ENCODE measurements around the gene TAPBPL. TPM values are rescaled to one million over a fixed set of nuclear protein-coding genes. Genes with fewer than 3 reads are reported as not detected.

TAPBPL gene
- total and polyA plus RNA-seq, 8 donors: 7.8 to 25.5 (median 15.7) TPM

DNA sequence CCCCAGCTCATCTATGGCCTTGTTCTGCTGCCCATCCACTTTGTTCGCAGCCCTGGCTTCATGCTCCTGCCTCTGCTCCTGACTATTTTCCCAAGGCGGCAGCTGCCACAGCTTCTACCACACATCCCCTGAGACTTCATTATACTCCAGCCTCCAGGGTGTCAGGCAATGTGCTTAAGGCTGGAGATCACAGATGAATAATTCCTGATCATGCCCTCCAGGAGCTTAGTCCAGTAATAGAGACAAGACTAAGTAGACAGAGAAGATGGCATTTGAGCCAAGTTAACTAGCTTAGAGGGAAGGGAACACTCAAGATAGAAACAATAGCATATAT, 7.1 kb downstream of the TAPBPL start:
- WGBS, 2 donors: 93 to 94% methylated on average over 2 of the region's 2 CpGs
- DNase-seq (no peak), FAIRE-seq (no peak), ATAC-seq (no peak)
- H3K4me3 ChIP-seq: no peak overlapping the region
- H3K36me3 ChIP-seq: peaks cover 0 to 71% (median 23%) of the 10 kb centered on the region in 3 donors
- no peaks in the 10 kb centered on the region for H3K4me1 ChIP-seq
- TF ChIP-seq, protein P1, sequence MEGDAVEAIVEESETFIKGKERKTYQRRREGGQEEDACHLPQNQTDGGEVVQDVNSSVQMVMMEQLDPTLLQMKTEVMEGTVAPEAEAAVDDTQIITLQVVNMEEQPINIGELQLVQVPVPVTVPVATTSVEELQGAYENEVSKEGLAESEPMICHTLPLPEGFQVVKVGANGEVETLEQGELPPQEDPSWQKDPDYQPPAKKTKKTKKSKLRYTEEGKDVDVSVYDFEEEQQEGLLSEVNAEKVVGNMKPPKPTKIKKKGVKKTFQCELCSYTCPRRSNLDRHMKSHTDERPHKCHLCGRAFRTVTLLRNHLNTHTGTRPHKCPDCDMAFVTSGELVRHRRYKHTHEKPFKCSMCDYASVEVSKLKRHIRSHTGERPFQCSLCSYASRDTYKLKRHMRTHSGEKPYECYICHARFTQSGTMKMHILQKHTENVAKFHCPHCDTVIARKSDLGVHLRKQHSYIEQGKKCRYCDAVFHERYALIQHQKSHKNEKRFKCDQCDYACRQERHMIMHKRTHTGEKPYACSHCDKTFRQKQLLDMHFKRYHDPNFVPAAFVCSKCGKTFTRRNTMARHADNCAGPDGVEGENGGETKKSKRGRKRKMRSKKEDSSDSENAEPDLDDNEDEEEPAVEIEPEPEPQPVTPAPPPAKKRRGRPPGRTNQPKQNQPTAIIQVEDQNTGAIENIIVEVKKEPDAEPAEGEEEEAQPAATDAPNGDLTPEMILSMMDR (IDR thresholded peaks at IDR 0.05): no peak
- intact Hi-C loops (cut with DNase I): loop anchor here in 2 of 3 donors (5.0 to 10.0 kb wide), 2 partner anchors 37 to 134 kb away; no protein-coding TSS in a partner anchor
- H3K9me3 ChIP-seq: no peaks in the 10 kb centered on the region
- H3K27ac ChIP-seq: no peak overlapping the region
- no peaks in the 10 kb centered on the region for H3K27me3 ChIP-seq

DNA sequence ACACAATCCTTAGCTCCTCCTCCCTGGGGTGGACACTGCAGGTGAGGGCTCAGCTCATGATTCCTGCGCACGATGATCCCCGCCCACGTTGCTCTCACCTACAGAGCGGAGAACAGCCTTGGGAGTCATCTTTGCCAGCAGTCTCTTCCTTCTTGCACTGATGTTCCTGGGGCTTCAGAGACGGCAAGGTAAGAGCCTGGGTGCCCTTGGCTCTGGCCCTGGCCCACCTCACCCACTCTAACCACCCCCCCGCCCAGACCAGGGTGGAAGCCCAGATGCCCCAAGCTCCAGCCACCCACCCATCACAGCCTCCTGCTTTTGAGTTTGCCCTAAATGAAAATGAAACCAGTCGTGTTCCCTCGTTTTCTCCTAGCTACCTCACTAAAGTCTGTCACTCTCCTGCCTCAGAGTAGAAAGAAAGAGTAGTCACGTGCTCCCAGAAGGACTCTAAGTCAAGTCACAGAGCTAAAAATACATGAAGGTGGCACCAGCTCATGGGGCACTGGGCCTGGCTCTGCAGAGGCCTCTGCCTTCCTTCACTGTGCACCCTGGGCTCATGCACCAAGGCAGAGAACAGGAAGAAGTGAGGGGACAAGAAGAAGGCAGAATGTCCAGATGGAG, 9.0 kb downstream of the TAPBPL start:
- TF ChIP-seq, protein P1 (IDR thresholded peaks at IDR 0.05): no peak

DNA sequence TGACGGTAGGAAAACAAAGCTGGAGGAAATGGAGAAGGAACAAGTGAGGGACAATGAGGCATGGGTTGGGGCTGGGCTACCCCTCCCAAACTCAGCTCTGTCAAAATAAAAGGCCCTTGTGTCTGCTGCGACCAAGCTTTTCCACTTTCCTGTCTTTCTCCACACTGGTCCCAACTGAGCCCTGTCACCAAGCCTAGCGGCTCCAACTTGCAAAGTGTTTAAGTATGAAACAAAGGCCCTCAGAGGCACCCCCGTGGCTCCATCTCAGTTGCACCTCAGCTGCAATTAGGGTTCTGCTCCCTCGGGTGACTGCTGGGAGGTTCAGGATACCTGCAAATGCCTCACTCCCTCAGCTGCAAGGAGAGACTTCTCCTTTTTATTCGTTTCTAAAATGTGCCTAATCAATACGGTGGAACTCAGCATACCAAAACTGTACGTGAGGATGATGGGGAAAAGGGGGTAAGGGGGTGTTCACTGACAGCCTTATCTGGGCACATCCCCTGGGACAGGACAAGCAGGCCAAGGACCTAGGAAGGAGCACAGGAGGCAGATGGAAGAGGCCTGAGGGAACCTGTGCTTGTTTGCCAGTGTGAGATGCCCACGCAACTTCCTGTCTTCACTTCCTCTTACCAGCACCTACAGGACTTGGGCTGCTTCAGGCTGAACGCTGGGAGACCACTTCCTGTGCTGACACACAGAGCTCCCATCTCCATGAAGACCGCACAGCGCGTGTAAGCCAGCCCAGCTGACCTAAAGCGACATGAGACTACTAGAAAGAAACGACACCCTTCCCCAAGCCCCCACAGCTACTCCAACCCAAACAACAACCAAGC, 9.8 kb downstream of the TAPBPL start:
- H3K4me1 ChIP-seq: no peaks in the 10 kb centered on the region
- H3K4me3 ChIP-seq: no peak overlapping the region
- no peaks in the 10 kb centered on the region for H3K27me3 ChIP-seq
- 78 to 85% methylated on average over 15 of the region's 15 CpGs for WGBS, 2 donors
- FAIRE-seq (no peak), DNase-seq (peak in 1 of 6 donors; percentile 64), ATAC-seq (peak in 3 of 4 donors; percentile 22 to 72 (median 68))
- H3K27ac ChIP-seq: peak overlapping the region in 2 of 4 donors; percentile 28 to 51
- TF ChIP-seq, protein P1 (IDR thresholded peaks at IDR 0.05): no peak
- intact Hi-C loops (cut with DNase I): loop anchor here in 1 of 3 donors (5.0 kb wide), 1 partner anchor 34 kb away; no protein-coding TSS in a partner anchor
- no peaks in the 10 kb centered on the region for H3K9me3 ChIP-seq
- H3K36me3 ChIP-seq: peaks cover 0 to 68% (median 17%) of the 10 kb centered on the region in 3 donors

More for the DNA sequence above, 9.0 kb downstream of the TAPBPL start:
- no peaks in the 10 kb centered on the region for H3K9me3 ChIP-seq
- 82 to 83% methylated on average over 10 of the region's 10 CpGs for WGBS, 2 donors
- ATAC-seq (no peak), DNase-seq (no peak), FAIRE-seq (no peak)
- H3K36me3 ChIP-seq: peaks cover 0 to 68% (median 17%) of the 10 kb centered on the region in 3 donors
- H3K27ac ChIP-seq: peak overlapping the region in 2 of 4 donors; percentile 12 to 35
- no peaks in the 10 kb centered on the region for H3K4me1 ChIP-seq
- H3K4me3 ChIP-seq: no peak overlapping the region
- no peaks in the 10 kb centered on the region for H3K27me3 ChIP-seq
- intact Hi-C loops (cut with DNase I): loop anchor here in 1 of 3 donors (5.0 kb wide), 1 partner anchor 34 kb away; no protein-coding TSS in a partner anchor

DNA sequence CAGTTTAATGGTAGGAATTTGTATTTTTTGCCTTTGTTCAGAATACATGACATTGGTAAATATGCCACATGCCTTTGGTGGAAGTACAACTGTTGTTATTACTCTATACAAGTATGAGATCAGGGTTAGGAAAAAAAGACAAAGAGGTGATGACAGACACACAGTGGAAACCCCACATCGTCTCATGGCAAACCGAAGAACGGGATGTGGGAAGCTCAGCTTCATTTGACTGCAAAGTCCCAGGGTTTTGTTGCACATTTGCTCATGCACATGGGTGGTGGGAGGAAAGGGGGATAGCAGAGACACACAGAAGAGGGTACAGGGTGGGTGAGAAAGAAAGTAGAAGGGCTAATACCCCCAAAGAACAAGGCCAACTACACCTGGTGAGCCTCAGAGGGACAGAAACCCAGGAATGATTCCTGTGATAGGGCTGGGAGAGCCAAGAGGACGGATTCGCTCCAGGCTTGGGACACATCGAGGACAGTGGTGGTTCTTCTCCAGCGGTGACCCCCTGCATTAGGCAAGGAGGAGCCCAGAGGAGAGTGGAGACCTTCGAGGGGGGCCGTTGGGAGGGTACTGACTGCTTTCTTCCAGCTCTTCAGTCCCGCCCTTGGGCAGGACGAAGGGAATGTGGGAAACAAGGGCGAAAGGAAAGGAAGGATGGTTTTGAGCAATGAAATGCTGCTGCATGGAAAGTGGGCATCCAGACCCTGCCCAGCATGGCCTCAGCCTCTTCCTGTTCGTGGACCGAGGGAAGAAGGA, 10.6 kb downstream of the TAPBPL start:
- no peak for FAIRE-seq
- Histone ChIP-seq H3K4me3 (no peak overlapping the region), H3K36me3 (peaks cover 0 to 60% (median 15%) of the 10 kb centered on the region in 3 donors), H3K4me1 (no peaks in the 10 kb centered on the region), H3K9me3 (no peaks in the 10 kb centered on the region), H3K27me3 (no peaks in the 10 kb centered on the region), H3K27ac (peak overlapping the region in 2 of 4 donors; percentile 28 to 51)
- ATAC-seq: no peak
- intact Hi-C loops (cut with DNase I): loop anchor here in 1 of 3 donors (5.0 kb wide), 1 partner anchor 35 kb away; no protein-coding TSS in a partner anchor
- 87 to 91% methylated on average over 14 of the region's 14 CpGs for WGBS, 2 donors
- TF ChIP-seq, protein P1 (IDR thresholded peaks at IDR 0.05): no peak
- no peak for DNase-seq
